PC-9 (cell line): Measurements from ENCODE around the gene KRT76. TPM values are rescaled to one million over a fixed set of nuclear protein-coding genes. Genes with fewer than 3 reads are reported as not detected.

Experiments
- BruUV-seq: library from RNA; stranded (reverse); fragments of 400-500 nt; replicated peaks from 2 replicates; lab custom pipeline; 2021; lab: Mats Ljungman, UMichigan
- CTCF ChIA-PET: fragments of 300-600 bp; sonication (Branson Sonifier 250); formaldehyde crosslinking; loops from one replicate; lab custom pipeline; 2022; ENCODE audit warnings: antibody characterized with exemption; lab: Charles Lee
- POLR2A ChIA-PET: fragments of 300-600 bp; sonication (Branson Sonifier 250); formaldehyde crosslinking; loops from one replicate; lab custom pipeline; 2022; ENCODE audit warnings: antibody characterized with exemption; ENCODE audit not compliant: unreplicated experiment; lab: Charles Lee
- DNase-seq, 2 experiments: peaks; one replicate each; pipeline versions ENCODE4 v3.0.0 to v3.0.0-alpha.2; 2015 to 2022; ENCODE audit warnings: mixed read lengths in 1 of 2
- H2AFZ ChIP-seq: fragments of 200-600 bp; sonication (generic); 2 replicates; pipeline ENCODE4 v1.8.1; 2017; ENCODE audit warnings: antibody characterized with exemption
- H3F3A ChIP-seq: fragments of 200-600 bp; sonication (generic); 2 replicates; pipeline ENCODE4 v1.8.1; 2017; ENCODE audit warnings: antibody characterized with exemption, mild to moderate bottlenecking, low read depth; ENCODE audit not compliant: insufficient read depth
- H3K27ac ChIP-seq: fragments of 200-600 bp; sonication (generic); 2 replicates; pipeline ENCODE4 v1.6.1; 2016; ENCODE audit warnings: mixed run types
- H3K27me3 ChIP-seq: fragments of 200-600 bp; sonication (generic); 2 replicates; pipeline ENCODE4 v1.6.1; 2016; ENCODE audit warnings: low read depth, mixed run types; ENCODE audit not compliant: insufficient read depth
- H3K36me3 ChIP-seq: fragments of 200-600 bp; sonication (generic); 2 replicates; pipeline ENCODE4 v1.6.1; 2016; ENCODE audit warnings: low read depth, mixed run types
- H3K4me1 ChIP-seq: fragments of 200-600 bp; sonication (generic); replicated peaks from 2 replicates; pipeline ENCODE4 v1.6.1; 2016; ENCODE audit warnings: mixed run types; ENCODE audit not compliant: insufficient read depth
- H3K4me2 ChIP-seq: fragments of 200-600 bp; sonication (generic); 2 replicates; pipeline ENCODE4 v1.6.1; 2017; ENCODE audit warnings: mixed run types
- H3K4me3 ChIP-seq: fragments of 200-600 bp; sonication (generic); 2 replicates; pipeline ENCODE4 v1.6.1; 2016; ENCODE audit warnings: mixed run types
- H3K79me2 ChIP-seq: fragments of 200-600 bp; sonication (generic); 2 replicates; pipeline ENCODE4 v1.6.1; 2017; ENCODE audit warnings: low read depth, mixed run types
- H3K9me2 ChIP-seq: fragments of 200-600 bp; sonication (generic); 2 replicates; pipeline ENCODE4 v1.8.1; 2017; ENCODE audit warnings: mild to moderate bottlenecking; ENCODE audit not compliant: insufficient read depth
- H3K9me3 ChIP-seq: fragments of 200-600 bp; sonication (generic); 2 replicates; pipeline ENCODE4 v1.8.1; 2016; ENCODE audit warnings: low read depth; ENCODE audit not compliant: insufficient read depth
- H4K20me1 ChIP-seq: fragments of 200-600 bp; sonication (generic); 2 replicates; pipeline ENCODE4 v1.8.1; 2017; ENCODE audit not compliant: insufficient read depth
- CTCF ChIP-seq: fragments of 200-600 bp; sonication (generic); conservative IDR thresholded peaks from 2 replicates; pipeline ENCODE4 v1.6.1; 2017; ENCODE audit warnings: mixed run types, antibody characterized with exemption, mild to moderate bottlenecking, moderate library complexity
- EZH2 ChIP-seq: fragments of 200-600 bp; sonication (generic); IDR thresholded peaks from 2 replicates; pipeline ENCODE4 v1.8.0; 2017; ENCODE audit warnings: antibody characterized with exemption, low read depth
- intact Hi-C: fragments of 100-400 bp; cut with micrococcal nuclease; formaldehyde crosslinking; loops from one replicate; pipeline ENCODE4 v1.10.0; 2022; ENCODE audit not compliant: unreplicated experiment
- total RNA-seq: library from RNA; stranded (reverse); gene quantifications from 2 replicates; pipeline ENCODE4 v1.2.3, GENCODE V29; 2021

Gene KRT76
- total RNA-seq, 1 experiment from 2014 or later = not detected

GRCh38 chr12:52767020-52767379 is 10.1 kb downstream of the KRT76 start:
- no peaks in the 10 kb centered on the region for H3K27me3 ChIP-seq
- H3K9me3 ChIP-seq = peaks cover 2% of the 10 kb centered on the region
- H3F3A ChIP-seq = no peaks in the 10 kb centered on the region
- DNase-seq = no peak
- no peak overlapping the region for H3K4me3 ChIP-seq
- no TSS peak for BruUV-seq
- 0 out of 2 replicates have a peak, but pooled peaks cover 5% of the 10 kb centered on the region for H3K4me1 ChIP-seq
- no peaks in the 10 kb centered on the region for H4K20me1 ChIP-seq
- H3K27ac ChIP-seq = no peak overlapping the region
- H3K36me3 ChIP-seq = no peaks in the 10 kb centered on the region
- H3K4me2 ChIP-seq = no peak overlapping the region
- POLR2A ChIA-PET = no interaction called here
- no peaks in the 10 kb centered on the region for H3K79me2 ChIP-seq
- intact Hi-C loops = no loop called here
- H3K9me2 ChIP-seq = no peaks in the 10 kb centered on the region
- TF ChIP-seq CTCF (no peak), EZH2 (no peak)
- CTCF ChIA-PET = no interaction called here
- no peak overlapping the region for H2AFZ ChIP-seq

DNA sequence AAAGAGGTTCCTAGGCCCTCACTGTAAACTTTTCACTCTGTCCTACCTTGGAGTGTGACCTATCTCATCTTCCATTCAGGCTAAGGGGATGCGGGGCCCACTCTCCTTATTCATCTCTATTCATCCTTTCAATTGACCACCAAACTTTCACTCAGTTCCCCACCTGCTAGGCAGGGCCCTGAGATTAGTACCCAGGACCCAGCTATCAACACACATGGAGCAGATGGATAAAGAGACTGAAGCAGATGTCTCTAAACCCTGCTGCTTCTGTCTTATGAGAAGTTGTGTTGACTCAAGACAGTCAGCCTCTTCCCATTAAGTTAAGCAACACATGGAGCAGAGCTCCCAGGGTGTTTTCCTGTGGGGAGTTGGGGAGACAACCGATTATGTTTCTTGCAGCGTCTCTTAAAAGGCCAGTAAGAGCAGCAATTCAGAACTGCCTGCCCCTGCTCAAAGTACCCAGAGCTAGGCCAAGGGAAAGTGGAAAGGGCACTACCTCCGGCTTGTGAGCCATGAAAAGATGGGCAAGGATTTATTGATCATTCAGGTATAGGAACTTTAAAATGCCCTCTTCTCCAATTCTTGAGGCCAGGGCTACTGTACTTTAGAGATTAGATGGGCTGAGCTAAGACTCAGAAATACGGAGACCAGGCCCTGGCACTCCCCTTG is 10.7 kb downstream of the KRT76 start:
- Histone ChIP-seq H3K4me3 (no peak overlapping the region), H3K4me1 (0 out of 2 replicates have a peak, but pooled peaks cover 5% of the 10 kb centered on the region), H3K9me3 (peaks cover 4% of the 10 kb centered on the region), H3K79me2 (no peaks in the 10 kb centered on the region), H4K20me1 (no peaks in the 10 kb centered on the region), H3K27ac (no peak overlapping the region), H3K27me3 (no peaks in the 10 kb centered on the region), H3K36me3 (no peaks in the 10 kb centered on the region), H3K4me2 (no peak overlapping the region), H2AFZ (no peak overlapping the region), H3F3A (no peaks in the 10 kb centered on the region), H3K9me2 (no peaks in the 10 kb centered on the region)
- POLR2A ChIA-PET = no interaction called here
- BruUV-seq = no TSS peak
- intact Hi-C loops = no loop called here
- TF ChIP-seq EZH2 (no peak), CTCF (no peak)
- no peak for DNase-seq
- CTCF ChIA-PET = no interaction called here

GRCh38 chr12:52765702-52766101 is 11.4 kb downstream of the KRT76 start:
- intact Hi-C loops = no loop called here
- Histone ChIP-seq H3K4me1 (0 out of 2 replicates have a peak, but pooled peaks cover 5% of the 10 kb centered on the region), H3K27ac (no peak overlapping the region), H3K79me2 (no peaks in the 10 kb centered on the region), H4K20me1 (no peaks in the 10 kb centered on the region), H3F3A (no peaks in the 10 kb centered on the region), H3K9me3 (peaks cover 4% of the 10 kb centered on the region), H3K4me2 (no peak overlapping the region), H2AFZ (no peak overlapping the region), H3K27me3 (no peaks in the 10 kb centered on the region), H3K4me3 (no peak overlapping the region), H3K36me3 (no peaks in the 10 kb centered on the region), H3K9me2 (no peaks in the 10 kb centered on the region)
- DNase-seq = no peak
- BruUV-seq = no TSS peak
- TF ChIP-seq EZH2 (no peak), CTCF (no peak)
- POLR2A ChIA-PET = no interaction called here
- CTCF ChIA-PET = no interaction called here
